Hematopoietic multipotent progenitor cell treated with erythropoietin and hydrocortisone succinate and interleukin-3 and kit ligand, for 17 days (in vitro differentiated cells): ENCODE data around the gene TTLL8.

Source experiments
- DNase-seq: peaks from one replicate; pipeline ENCODE4 v3.0.0-alpha.2; 2015; ENCODE audit warnings: low spot score

TTLL8 gene

DNA sequence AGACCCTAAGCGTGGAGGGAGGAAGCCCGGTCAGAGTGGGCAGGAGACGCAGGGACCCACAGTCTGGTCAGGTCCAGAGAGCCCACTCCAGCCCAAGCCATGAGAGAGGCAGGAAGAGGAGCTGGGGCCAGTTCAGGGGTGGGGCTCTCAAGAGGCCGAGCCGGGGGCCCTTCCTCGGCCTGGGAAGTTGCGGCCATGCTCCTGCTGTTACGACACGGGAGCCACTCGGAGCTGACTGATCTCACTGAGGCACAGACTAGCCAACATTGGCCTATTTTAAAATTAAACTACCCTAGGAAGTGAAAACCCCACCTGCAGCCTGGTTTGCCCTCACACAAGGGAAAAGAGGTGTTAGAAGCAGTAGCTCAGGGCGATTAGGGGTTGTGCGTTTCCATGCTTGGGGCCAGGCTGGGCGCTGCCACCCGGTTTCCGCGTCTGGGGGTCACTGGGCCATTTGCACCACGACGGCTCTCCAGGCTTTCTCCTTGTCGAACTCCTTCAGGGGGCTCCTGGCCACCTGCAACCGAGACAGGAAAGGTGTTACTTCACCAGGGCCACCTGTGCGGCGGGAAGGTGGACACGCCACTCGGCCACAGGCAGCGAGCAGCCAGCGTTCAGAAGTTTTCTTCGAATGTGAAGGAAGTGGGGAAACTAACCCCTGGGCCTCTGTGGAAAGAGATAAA is 3.2 kb upstream of the TTLL8 start:
- no peak for DNase-seq

DNA sequence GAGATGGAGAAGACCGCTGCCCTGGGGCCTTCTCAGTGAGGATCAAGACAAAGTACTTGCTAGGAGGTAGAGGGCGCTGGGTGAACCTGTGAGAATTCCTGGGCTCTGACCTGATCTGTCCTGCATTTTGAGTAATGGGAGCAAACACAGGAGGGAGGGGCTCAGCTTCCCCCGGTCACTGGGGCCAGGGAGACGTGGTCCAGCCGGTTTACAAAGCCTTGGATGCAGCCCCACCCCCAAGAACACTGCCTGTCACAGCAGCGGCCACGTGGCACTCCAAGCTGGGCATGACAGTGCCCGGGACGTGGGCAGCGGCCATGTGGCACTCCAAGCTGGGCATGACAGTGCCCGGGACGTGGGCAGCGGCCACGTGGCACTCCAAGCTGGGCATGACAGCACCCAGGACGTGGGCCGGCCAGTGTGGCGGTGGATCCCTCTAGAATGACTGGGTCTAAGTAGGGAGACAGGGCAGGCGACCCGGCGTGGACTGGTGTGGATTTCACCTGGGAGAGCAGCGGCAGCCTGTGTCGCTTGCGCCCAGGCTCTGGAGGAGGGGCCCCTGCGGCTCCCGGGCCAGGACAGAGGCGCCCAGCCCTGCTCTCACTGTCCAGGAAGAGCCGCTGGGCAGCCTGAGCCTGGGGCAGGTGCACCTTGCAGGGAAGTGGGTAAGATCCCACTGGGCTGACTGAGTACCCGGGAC is 2.5 kb upstream of the TTLL8 start:
- no peak for DNase-seq

DNA sequence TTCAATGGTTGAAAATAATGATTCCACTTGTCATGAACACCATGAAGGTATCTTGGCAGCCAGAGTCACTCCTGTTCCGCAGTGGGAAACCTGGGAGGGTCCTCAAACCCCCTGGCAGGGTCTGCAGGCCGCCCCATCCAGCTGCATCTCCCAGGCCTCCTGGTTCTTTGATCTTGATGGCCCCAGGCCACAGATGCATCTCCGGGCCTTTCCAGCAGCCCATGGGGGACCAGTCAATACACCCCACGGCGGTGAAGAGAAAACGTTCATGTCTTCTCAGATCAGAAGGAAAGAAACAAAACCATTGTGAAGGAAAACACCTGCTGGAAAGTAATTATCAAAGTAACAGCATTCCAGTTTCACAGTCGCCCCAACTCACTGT is 1.8 kb upstream of the TTLL8 start:
- DNase-seq = no peak

DNA sequence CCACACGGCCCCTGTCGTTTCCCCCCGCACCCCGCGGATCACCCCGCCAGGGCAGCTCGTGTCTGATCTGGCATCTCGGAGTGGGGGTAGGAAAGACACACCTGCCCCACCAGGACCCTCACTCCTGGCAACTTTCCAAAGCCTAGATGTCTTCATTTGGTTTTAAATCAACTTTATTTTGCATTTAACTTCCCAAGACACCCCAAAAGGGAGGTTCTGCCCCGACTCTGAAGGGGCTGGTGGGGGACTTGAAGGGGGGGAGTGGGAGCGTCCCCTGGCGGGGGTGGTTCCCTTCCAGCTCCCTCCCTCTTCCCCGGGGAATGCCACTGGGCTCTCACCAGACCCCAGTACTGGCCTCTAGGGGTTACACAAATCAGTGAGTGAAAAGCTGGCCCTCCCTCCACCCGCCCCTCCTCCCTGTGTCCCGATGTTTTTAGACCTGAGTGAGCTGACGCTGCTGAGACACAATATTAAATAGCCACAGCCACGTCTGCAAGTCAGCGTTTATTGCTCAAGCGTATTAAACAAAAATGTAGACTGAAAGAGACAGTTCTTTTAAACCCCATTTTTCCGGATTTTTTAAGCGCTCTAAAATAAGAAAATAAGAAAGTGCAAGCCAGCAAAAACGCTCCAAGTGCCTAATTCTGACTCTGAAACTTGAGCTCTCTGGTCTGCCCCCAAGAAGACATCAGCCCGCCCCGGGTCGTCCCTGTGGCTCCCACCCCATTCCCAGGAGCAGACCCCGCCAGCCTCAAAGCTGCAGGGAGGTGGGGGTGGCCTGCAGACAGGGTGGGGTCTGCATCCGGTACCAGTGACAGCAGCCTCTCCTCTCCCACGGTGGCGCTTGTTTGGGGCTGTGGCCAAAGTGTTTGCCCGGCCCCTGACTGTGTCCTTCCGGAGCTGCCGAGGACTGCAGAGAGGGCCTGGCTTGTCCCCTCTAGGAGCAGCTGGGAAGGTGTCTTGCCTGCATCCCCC is 1.1 kb upstream of the TTLL8 start:
- no peak for DNase-seq

DNA sequence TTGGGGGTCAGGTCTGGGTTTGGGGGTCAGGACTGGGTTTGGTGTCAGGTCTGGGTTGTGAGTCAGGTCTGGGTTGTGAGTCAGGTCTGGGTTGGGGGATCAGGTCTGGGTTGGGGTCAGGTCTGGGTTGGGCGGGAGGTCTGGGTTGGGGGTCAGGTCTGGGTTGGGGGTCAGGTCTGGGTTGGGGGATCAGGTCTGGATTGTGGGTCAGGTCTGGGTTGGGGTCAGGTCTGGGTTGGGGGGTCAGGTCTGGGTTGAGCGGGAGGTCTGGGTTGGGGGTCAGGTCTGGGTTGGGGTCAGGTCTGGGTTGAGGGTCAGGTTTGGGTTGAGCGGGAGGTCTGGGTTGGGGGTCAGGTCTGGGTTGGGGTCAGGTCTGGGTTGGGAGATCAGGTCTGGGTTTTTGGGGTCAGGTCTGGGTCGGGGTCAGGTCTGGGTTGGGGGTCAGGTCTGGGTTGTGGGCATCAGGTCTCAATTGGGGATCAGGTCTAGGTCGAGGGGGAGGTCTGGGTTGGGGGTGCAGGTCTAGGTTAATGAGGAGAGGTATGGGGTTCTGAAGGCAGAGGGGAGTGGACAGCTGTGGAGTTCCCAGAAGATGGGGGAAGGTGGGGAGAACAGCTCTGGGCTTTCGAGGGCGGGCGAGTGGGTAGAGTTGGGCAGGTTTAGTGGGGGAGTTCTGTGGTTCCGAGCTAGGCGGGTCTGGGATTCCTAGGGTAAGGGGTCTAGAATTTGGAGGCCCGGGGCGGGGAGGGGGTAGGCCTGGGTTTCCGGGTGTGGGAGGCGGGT is 629 bp downstream of the TTLL8 start:
- no peak for DNase-seq

DNA sequence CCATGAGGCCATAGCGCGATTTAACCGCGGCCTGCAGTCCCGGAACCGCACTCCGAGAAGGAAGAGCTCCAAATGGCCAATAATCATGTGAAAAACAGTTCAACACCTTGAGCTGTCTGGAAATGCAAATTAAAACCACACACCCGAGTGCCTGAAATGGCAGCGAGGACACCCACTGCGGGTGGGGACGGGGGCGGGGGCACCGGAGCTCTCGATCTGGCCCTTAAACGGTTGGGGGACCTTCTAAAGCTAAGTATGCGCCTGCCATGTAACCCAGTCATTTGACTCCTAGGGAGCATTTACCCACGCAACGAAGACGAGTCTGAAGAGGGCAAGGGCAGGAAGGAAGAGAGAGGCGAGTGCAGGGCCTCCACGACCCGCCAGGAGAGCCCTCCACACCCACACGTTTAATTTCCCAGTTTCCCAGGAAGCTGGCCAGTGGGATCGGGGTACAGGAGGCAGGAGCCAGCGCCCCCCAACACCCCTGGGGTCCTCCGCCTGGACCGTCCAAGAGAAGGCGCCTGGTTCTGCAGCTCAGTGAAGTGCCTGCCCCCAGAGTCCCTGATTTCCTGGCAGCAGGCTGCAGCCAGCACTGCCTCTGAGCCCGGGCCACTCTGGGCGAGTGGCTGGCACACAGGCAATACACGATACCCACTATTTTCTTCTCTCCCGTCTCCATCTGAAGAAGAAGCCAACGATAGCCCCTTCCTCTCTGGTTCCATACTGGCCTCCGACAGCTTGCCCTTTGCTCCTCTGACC is 1.7 kb downstream of the TTLL8 start:
- DNase-seq = no peak

DNA sequence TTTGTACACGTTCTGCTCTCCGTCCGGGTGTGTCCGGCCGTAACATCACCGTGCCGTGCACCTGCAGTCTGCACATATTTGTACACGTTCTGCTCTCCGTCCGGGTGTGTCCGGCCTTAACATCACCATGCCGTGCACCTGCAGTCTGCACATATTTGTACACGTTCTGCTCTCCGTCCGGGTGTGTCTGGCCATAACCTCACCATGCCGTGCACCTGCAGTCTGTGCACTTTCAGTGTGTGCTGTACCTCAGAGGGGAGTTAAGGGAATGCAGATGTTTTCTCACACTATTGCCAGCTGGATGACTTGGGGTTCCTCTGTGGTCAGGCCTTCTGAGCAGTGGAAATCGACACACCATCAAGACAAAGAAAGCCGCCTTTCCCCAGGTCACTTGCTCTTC is 4.2 kb downstream of the TTLL8 start:
- no peak for DNase-seq

DNA sequence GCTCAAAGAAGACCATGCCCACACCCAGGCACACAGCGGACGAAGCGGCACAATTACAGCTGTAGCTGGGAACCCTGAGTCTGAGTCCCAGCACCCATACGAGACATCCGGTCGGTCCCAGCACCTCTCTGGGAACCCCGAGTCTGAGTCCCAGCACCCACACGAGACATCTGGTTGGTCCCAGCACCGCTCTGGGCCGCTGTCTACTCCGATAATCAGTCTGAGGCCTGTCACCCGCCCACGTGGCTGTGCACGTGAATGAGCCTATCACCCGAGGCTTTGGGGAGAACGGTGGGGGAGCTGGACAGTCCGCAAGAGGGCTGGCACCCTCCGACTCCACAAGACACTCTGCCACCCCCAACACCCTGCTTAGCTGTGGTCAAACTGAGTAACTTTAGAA is 6.2 kb downstream of the TTLL8 start:
- DNase-seq = no peak

DNA sequence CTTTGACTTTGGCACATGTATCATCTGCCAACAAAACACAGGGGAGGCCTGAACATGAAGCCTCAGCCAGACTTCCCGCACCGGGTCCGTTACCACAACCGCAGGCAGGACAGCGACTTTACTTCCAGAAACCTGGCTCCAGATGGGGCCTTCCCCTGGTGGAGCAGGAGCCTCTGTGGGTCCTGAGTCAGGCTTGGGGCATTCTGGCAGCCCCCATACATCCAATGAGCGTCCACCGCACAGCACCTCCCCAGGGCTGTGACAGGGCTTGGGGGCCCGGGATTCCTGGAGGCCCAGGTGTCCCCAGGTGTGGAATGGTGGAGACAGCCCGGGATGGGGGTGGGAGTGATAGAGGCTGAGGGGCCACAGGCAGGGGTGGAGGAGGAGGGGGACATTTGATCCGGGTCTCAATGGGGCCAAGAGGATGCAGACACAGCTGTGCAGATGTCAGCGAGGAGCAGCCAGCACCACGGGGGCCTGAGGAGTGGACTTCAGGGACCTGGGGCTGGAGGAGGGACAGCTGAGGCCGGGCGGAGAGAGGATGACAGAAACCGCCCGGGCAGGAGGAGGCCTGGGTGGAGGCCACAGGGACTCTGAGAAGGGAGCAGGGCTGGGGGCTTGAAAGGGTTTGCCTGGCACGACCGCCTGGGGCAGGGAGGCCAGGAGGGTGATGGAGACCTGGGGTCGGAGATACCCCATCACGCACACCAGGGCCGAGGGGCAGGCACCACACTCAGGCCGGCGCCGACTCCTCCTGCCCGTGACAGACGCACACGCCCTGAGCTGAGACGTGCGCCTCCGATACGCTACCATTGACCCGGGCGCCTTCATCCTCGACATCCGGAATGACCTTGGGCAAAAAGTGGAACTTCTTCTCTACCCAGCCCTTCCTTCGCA is 8.6 kb downstream of the TTLL8 start:
- DNase-seq = no peak

DNA sequence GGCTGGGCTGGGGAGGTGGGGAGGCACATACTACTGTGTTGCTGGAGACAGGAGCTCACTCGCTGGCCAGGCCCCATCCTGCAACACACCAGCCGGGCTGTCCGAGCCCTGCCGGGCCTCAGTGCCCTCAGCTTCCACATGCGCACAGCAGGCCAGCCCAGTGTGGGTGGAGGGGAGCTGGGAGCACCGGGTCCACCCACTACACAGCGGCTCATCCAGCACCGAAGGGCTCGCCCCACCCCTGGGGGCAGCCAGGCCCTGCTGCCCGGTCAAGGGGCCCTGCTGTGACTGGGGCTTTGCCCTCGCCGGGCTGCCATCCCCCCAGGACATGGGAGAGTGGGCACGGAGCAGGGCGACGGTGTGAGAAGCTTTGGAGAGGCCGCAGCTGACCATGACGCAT is 9.3 kb downstream of the TTLL8 start:
- DNase-seq = no peak

DNA sequence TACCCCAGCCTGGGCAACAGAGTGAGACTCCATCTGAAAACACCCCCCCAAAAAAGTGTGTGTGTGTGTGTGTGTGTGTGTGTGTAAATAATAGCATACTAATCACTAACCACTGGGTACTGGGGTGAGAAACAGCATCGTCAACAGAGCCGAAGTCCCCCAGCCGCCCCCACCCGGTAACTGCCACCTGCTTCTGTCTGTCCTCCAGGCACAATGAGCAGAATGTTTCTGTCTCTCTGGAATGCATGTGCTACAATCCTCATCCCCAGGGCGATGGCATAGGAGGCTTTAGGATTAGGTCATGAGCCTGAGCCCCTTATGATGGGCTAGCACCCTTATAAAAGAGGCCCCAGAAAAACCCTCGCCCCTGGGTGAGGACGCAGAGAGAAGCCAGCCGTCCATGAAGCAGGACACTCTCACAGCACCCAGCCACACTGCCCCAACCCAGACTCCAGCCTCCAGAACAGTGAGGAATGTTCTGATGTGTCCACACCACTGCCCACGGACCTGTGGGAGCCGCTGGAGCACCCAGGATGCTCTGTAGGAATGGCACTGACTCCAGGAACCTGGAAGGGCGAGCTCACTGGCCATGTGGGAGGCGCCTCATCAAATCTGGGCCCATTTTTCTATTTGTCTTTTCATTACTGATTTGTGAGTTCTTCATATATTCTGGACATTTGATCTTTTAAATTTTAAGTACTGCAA is 9.9 kb downstream of the TTLL8 start:
- no peak for DNase-seq

DNA sequence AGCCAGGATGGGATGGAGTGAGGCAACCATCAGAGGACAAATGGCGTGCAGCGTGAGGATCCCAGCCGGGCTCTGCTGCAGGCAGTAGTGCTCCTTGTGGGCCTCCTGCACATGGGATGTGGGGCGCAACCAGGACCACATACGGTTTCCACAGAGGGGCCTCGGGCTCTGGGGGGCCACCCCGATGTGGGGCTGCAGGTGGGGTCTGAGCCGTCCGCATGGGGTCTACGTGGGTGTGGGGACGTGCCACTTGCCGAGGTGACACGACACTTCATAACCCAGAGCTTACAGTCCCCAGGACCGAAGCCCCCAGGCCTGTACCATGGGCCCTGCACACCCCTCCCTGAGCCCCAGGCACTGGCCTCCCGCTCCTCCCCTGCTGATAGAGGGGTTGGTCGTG is 10.8 kb downstream of the TTLL8 start:
- no peak for DNase-seq

DNA sequence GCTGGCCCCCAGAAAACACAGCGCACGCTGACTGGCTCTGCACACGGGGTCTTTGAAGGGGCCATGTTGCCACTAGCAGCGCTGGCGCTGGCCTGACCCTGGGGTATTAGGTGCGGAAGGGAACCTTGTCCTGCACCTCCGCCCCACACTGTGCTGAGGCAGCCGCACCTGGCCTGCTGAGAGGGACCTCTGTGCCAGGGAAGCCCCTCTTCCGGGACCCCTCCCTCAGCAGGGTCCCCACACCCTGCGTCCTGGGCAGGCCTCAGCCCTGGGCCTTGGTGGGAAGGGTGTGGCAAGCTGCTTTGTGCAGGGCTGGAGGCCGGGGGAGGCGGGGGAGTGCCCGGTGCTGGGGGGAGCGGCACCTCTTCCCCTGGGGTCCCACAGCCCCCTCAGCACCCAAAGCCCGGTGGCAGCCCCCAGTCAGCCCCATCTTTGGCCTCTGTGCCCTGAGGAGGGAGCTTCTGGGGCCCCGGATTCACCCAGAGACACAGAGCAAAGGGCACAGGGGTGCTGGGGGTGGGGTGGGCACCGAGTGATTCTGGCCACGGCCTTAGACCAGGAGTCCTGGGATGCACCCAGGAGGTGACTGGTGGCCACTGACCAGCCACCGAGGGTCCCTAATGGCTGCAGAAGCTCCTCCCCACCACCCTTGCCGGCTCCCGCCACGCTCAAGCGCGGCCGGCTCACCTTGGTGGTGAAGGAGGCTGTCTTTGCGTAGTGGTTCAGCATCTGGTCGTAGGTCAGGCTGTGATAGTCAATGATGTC is 11.4 kb downstream of the TTLL8 start:
- DNase-seq = no peak

DNA sequence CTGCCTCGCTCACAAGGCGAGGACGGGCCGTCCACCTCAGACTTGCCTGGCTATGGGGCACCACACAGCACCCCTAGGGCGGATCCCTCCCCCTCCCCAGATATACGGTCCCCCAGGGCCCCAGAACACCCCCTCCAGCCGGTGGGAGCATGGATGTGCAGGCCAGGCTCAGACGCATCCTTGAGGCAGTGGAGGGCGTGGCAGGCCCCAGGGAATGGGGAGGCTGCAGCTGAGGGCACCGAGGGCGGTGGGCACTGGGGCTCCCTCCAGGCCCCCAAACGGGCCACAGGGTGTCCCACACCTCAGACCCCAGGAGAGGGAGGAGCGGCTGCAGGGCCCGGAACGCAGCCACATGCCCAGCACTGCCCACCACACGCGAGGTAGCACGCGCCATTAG is 12.1 kb downstream of the TTLL8 start:
- no peak for DNase-seq

DNA sequence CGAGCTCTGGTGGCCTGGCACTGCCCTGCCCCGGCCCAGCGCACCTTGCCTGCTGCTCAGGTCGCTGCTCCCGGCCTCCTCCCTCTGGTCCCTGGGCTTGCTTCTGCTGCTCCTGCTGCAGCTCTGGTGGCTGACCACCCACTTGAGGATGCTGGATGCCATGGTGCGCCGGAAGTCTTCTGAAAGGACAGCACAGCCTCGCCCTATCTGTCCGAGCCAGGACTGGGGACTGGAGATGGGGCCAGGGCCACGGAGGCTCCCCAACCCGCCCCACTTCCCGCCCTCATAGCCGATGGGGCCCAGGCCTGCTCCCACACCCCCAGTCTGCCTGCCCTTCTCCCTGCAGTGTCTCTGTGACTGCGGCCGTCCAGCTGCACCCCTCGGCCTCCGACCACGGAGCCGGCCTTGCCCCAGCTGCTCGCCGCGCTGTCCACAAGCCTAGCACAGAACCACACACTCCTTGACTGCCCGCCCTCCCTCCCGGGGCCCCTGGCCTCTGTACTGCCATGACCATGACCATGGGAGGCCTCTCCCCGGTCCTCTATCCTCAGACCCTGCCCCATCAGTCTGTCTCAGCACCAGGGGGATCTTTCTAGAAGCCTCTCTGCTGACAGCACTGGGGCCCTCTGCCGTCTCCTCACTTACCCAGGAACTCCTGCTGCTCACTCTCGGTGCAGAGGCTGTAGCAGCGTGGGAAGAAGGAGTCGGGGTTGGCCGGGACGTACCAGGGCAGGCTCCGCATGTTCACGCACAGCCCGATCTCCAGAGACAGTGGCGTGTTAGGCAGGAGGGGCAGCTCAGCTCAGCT is 12.7 kb downstream of the TTLL8 start:
- no peak for DNase-seq

DNA sequence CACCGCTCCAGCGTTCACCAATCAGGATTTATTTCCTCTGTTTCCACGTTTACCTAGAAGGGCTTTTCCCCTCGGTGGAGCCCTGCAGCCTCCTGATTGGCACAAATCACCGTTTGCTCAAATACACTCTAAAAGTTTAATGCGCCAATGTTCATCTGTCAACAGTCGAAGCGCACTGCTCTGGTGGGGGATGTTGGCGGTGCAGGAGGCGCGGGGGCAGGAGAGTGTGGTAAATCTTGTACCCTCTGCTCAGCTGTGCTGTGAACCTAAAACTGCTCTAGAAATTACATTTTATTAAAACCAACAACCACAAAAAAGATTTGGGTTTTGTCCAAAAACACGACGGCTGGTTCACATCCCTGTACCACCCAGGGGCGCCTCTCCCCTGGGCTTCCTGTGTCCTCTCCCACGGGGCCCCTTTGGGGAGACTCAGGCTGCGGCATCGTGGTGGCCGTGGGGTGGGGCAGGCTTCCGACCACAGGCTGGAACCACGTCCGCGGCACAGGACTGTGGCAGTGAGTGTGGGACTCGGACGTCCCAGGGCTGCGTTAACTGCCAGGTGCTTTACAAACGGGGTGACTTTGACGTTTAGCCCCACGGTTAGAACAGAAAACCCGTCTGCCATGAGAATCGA is 13.5 kb downstream of the TTLL8 start:
- DNase-seq = no peak

DNA sequence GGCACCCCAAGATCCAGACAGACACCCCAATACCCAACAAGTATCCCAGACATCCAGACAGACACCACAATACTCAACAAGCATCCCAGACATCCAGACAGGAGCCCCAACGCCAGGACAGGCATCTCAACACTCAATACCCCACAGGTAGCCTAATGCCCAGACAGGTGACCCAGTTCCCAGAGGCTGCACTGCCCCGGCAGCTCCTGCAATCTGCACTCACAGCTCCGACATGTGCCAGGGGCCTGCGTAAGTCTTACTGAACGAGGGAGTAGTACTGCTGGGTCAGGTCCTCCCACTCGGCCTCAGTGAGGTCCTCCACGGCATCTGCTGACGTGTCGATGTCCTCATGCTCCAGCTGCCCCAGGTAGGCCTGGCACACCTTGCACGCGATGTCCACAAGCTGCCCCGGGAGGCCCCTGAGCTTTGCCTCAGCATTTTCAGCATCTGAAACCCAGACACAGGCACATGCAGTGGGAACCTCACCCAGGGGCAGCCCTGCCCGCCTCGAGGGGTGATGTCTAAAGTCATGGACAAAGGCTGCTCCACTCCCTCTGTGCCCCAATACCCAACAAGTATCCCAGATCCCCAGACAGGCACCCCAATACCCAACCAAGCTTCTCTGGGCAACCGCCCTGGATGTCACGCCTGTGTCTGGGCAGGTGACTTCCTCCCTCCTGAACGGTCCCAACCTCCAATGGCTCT is 16.6 kb downstream of the TTLL8 start:
- DNase-seq = no peak
